Gastrocnemius medialis (tissue), 4 donors: ENCODE measurements around the gene ENG.

ENCODE experiments used
- POLR2A ChIP-seq, 2 donors: fragments of 450-650 bp; IDR thresholded peaks; one replicate each; pipeline ENCODE4 v1.6.1; 2017; ENCODE audit warnings: antibody characterized with exemption in 2 of 2, mild to moderate bottlenecking in 2 of 2, moderate library complexity in 2 of 2
- TF ChIP-seq, protein P1 (sequence below), 5 experiments: fragments of 450-650 bp in 3 of 5; fragments of 200-600 bp in 2 of 5; sonication (generic) in 2 of 5; IDR thresholded peaks in 4 of 5; conservative IDR thresholded peaks in 1 of 5; 1 replicate in 4 of 5; 2 replicates in 1 of 5; pipeline ENCODE4 v1.5.1; 2016 to 2019; ENCODE audit warnings: antibody characterized with exemption in 5 of 5, mild to moderate bottlenecking in 3 of 5, moderate library complexity in 3 of 5

DNA sequence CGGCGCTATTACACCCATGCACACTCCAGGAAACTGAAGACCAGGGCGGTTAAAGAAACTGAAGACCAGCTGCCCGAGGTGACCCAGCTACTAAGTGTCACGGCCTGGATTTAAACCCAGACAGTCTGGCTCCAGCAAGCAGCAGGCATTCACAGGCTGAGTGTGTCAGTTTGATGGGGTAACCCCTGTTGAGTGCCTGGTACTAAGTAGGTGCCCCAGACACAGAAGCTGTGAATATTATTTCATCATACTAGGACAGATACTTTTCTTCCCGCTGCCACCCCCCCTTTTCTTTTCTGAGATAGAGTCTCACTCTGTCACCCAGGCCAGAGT, 7.3 kb downstream of the ENG start:
- TF ChIP-seq, protein P1, sequence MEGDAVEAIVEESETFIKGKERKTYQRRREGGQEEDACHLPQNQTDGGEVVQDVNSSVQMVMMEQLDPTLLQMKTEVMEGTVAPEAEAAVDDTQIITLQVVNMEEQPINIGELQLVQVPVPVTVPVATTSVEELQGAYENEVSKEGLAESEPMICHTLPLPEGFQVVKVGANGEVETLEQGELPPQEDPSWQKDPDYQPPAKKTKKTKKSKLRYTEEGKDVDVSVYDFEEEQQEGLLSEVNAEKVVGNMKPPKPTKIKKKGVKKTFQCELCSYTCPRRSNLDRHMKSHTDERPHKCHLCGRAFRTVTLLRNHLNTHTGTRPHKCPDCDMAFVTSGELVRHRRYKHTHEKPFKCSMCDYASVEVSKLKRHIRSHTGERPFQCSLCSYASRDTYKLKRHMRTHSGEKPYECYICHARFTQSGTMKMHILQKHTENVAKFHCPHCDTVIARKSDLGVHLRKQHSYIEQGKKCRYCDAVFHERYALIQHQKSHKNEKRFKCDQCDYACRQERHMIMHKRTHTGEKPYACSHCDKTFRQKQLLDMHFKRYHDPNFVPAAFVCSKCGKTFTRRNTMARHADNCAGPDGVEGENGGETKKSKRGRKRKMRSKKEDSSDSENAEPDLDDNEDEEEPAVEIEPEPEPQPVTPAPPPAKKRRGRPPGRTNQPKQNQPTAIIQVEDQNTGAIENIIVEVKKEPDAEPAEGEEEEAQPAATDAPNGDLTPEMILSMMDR (IDR thresholded peaks at IDR 0.05 in 4 of 5, conservative IDR thresholded peaks at IDR 0.05 in 1 of 5), result no peak
- TF ChIP-seq POLR2A (IDR thresholded peaks at IDR 0.05), result no peak
